H1 (cell line): Measurements from ENCODE around the gene BIN2. TPM values are rescaled to one million over a fixed set of nuclear protein-coding genes. Genes with fewer than 3 reads are reported as not detected.

ENCODE experiments used
- CTCF ChIA-PET: fragments of 300-600 bp; sonication (Branson Sonifier 250); formaldehyde crosslinking; loops from one replicate; lab custom pipeline; 2021; ENCODE audit not compliant: partially characterized antibody; lab: Charles Lee
- POLR2A ChIA-PET: fragments of 300-600 bp; sonication (Branson Sonifier 250); formaldehyde crosslinking; loops from one replicate; lab custom pipeline; 2021; ENCODE audit warnings: inconsistent platforms; ENCODE audit not compliant: partially characterized antibody; lab: Charles Lee
- DNase-seq, 2 experiments: peaks; one replicate each; pipeline versions ENCODE4 v3.0.0 to v3.0.0-alpha.2; 2010 to 2022; ENCODE audit warnings: low spot score in 2 of 2, low read depth in 1 of 2, mixed read lengths in 1 of 2
- FAIRE-seq: peaks from 2 replicates; lab custom pipeline; 2011; peaks lifted over from hg19 to GRCh38; lab: Jason Lieb, UNC
- H2AFZ ChIP-seq: 2 replicates; pipeline ENCODE4 v1.8.1; 2012; ENCODE audit warnings: low read length, inconsistent platforms
- H2AK5ac ChIP-seq: 2 replicates; pipeline ENCODE4 v1.6.1; 2013; ENCODE audit warnings: low read depth, low read length
- H2BK120ac ChIP-seq: replicated peaks from 2 replicates; pipeline ENCODE3; 2013; ENCODE audit warnings: low read depth, low read length, inconsistent platforms
- H2BK12ac ChIP-seq: 2 replicates; pipeline ENCODE4 v1.6.1; 2013; ENCODE audit warnings: low read depth, low read length
- H2BK15ac ChIP-seq: 2 replicates; pipeline ENCODE4 v1.6.1; 2013; ENCODE audit warnings: low read length
- H2BK20ac ChIP-seq: 2 replicates; pipeline ENCODE4 v1.6.1; 2013; ENCODE audit warnings: low read length
- H2BK5ac ChIP-seq: 2 replicates; pipeline ENCODE4 v1.6.1; 2013; ENCODE audit warnings: low read depth, low read length
- H3K14ac ChIP-seq: 2 replicates; pipeline ENCODE4 v1.6.1; 2013; ENCODE audit warnings: inconsistent platforms; ENCODE audit not compliant: insufficient read length
- H3K18ac ChIP-seq: 2 replicates; pipeline ENCODE4 v1.6.1; 2013; ENCODE audit warnings: low read length; ENCODE audit errors: extremely low read depth
- H3K23ac ChIP-seq: 2 replicates; pipeline ENCODE4 v1.6.1; 2013; ENCODE audit warnings: inconsistent platforms; ENCODE audit not compliant: insufficient read length
- H3K23me2 ChIP-seq: 2 replicates; pipeline ENCODE4 v1.6.1; 2013; ENCODE audit warnings: low read depth, low read length
- H3K27ac ChIP-seq: 2 replicates; pipeline ENCODE4 v1.6.1; 2011; ENCODE audit warnings: low read depth, low read length, inconsistent platforms
- H3K27me3 ChIP-seq, 4 experiments: replicated peaks in 1 of 4; 1 replicate in 1 of 4; 2 replicates in 3 of 4; pipeline versions ENCODE4 v1.6.1 to v1.8.1; 2011 to 2013; ENCODE audit warnings: low read length in 3 of 4, mild to moderate bottlenecking in 3 of 4, inconsistent platforms in 2 of 4, mixed read lengths in 2 of 4, moderate library complexity in 1 of 4; ENCODE audit not compliant: control insufficient read depth in 3 of 4, insufficient read depth in 3 of 4; ENCODE audit errors: extremely low read depth in 1 of 4
- H3K36me3 ChIP-seq, 4 experiments: 2 replicates each; pipeline versions ENCODE4 v1.6.1 to v1.8.1; 2011 to 2013; ENCODE audit warnings: mild to moderate bottlenecking in 4 of 4, low read length in 3 of 4, moderate library complexity in 2 of 4, control low read depth in 1 of 4, inconsistent platforms in 1 of 4; ENCODE audit not compliant: insufficient read depth in 4 of 4, control insufficient read depth in 2 of 4
- H3K4ac ChIP-seq: replicated peaks from 2 replicates; pipeline ENCODE3; 2013; ENCODE audit warnings: low read length, low read depth, mixed read lengths, inconsistent platforms; ENCODE audit not compliant: insufficient read length
- H3K4me1 ChIP-seq, 4 experiments: replicated peaks in 1 of 4; 1 replicate in 1 of 4; 2 replicates in 3 of 4; pipeline versions ENCODE4 v1.6.1 to v1.8.1; 2011 to 2013; ENCODE audit warnings: low read length in 3 of 4, inconsistent platforms in 2 of 4, mixed read lengths in 1 of 4; ENCODE audit not compliant: insufficient read depth in 4 of 4, control insufficient read depth in 3 of 4
- H3K4me2 ChIP-seq, 2 experiments: 2 replicates each; pipeline versions ENCODE4 v1.6.1 to v1.8.1; 2011 to 2013; ENCODE audit warnings: low read depth in 2 of 2, low read length in 2 of 2, control low read depth in 1 of 2, inconsistent platforms in 1 of 2, mild to moderate bottlenecking in 1 of 2; ENCODE audit not compliant: insufficient read depth in 1 of 2
- H3K4me3 ChIP-seq, 4 experiments: fragments of 200-600, 300-600 bp in 1 of 4; sonication (generic), shearing (Covaris generic), sonication (Bioruptor Twin) in 1 of 4; 2 replicates each; pipeline versions ENCODE4 v1.5.1 to v1.8.1; 2011 to 2016; ENCODE audit warnings: low read length in 4 of 4, low read depth in 3 of 4, control low read depth in 2 of 4, inconsistent platforms in 2 of 4, mild to moderate bottlenecking in 2 of 4, mixed read lengths in 1 of 4, moderate library complexity in 1 of 4; ENCODE audit not compliant: insufficient read depth in 2 of 4; ENCODE audit errors: extremely low read depth in 1 of 4
- H3K56ac ChIP-seq: replicated peaks from 2 replicates; pipeline ENCODE3; 2013; ENCODE audit warnings: low read depth, mild to moderate bottlenecking, mixed read lengths, low read length, inconsistent platforms; ENCODE audit not compliant: insufficient read length
- H3K79me1 ChIP-seq: 2 replicates; pipeline ENCODE4 v1.6.1; 2013; ENCODE audit warnings: low read depth, low read length, control low read depth
- H3K79me2 ChIP-seq, 2 experiments: 2 replicates each; pipeline versions ENCODE4 v1.6.1 to v1.8.1; 2012 to 2013; ENCODE audit warnings: low read length in 2 of 2, mild to moderate bottlenecking in 2 of 2, inconsistent platforms in 1 of 2; ENCODE audit not compliant: insufficient read depth in 2 of 2, control insufficient read depth in 1 of 2
- H3K9ac ChIP-seq, 4 experiments: replicated peaks in 1 of 4; 1 replicate in 1 of 4; 2 replicates in 3 of 4; pipeline versions ENCODE4 v1.6.1 to v1.8.1; 2011 to 2013; ENCODE audit warnings: low read depth in 3 of 4, low read length in 3 of 4, control low read depth in 2 of 4, mild to moderate bottlenecking in 2 of 4, moderate library complexity in 2 of 4, inconsistent platforms in 1 of 4; ENCODE audit errors: extremely low read depth in 1 of 4
- H3K9me3 ChIP-seq, 2 experiments: 2 replicates each; pipeline versions ENCODE4 v1.6.1 to v1.8.1; 2012 to 2013; ENCODE audit warnings: mild to moderate bottlenecking in 2 of 2, moderate library complexity in 2 of 2, control low read depth in 1 of 2, inconsistent platforms in 1 of 2, low read depth in 1 of 2, low read length in 1 of 2, mixed read lengths in 1 of 2; ENCODE audit not compliant: insufficient read depth in 2 of 2
- H4K20me1 ChIP-seq, 2 experiments: replicated peaks in 1 of 2; 2 replicates each; pipeline versions ENCODE3 to v1.8.1; 2011 to 2013; ENCODE audit warnings: inconsistent platforms in 2 of 2, low read length in 2 of 2, mild to moderate bottlenecking in 1 of 2; ENCODE audit not compliant: insufficient read depth in 2 of 2, control insufficient read depth in 1 of 2
- H4K5ac ChIP-seq: 2 replicates; pipeline ENCODE4 v1.6.1; 2013; ENCODE audit warnings: low read length, low read depth, mixed read lengths, inconsistent platforms; ENCODE audit not compliant: insufficient read length
- H4K8ac ChIP-seq: 2 replicates; pipeline ENCODE4 v1.8.0; 2013; ENCODE audit warnings: mild to moderate bottlenecking, moderate library complexity, low read length, inconsistent platforms; ENCODE audit not compliant: insufficient read depth; ENCODE audit errors: extremely low read depth
- H4K91ac ChIP-seq: replicated peaks from 2 replicates; pipeline ENCODE3; 2013; ENCODE audit warnings: low read length, mixed read lengths, inconsistent platforms; ENCODE audit not compliant: insufficient read length
- BCL11A ChIP-seq, 2 experiments: IDR thresholded peaks; one replicate each; pipeline ENCODE4 v1.6.1; 2011; ENCODE audit warnings: low read depth in 2 of 2, low read length in 2 of 2, mild to moderate bottlenecking in 2 of 2
- BRCA1 ChIP-seq: IDR thresholded peaks from 2 replicates; pipeline ENCODE4 v1.6.1; 2012; ENCODE audit warnings: low read depth, low read length, improper control_type of control experiment
- GABPA ChIP-seq: IDR thresholded peaks from 2 replicates; pipeline ENCODE4 v1.6.1; 2011; ENCODE audit warnings: mild to moderate bottlenecking, low read length, moderate library complexity, borderline replicate concordance; ENCODE audit not compliant: insufficient read depth
- KDM1A ChIP-seq: fragments of 200-600, 300-600 bp; sonication (generic); IDR thresholded peaks from 2 replicates; pipeline ENCODE4 v1.7.1; 2016; ENCODE audit warnings: mild to moderate bottlenecking, low read length, borderline replicate concordance
- KDM4A ChIP-seq: IDR thresholded peaks from one replicate; pipeline ENCODE4 v1.7.1; 2012; ENCODE audit warnings: low read depth, mild to moderate bottlenecking, moderate library complexity, low read length, inconsistent platforms; ENCODE audit not compliant: severe bottlenecking
- POLR2A ChIP-seq, 2 experiments: IDR thresholded peaks; 1 replicate in 1 of 2; 2 replicates in 1 of 2; pipeline ENCODE4 v1.6.1; 2011; ENCODE audit warnings: low read depth in 2 of 2, low read length in 2 of 2, mild to moderate bottlenecking in 2 of 2; ENCODE audit errors: control extremely low read depth in 1 of 2
- RBBP5 ChIP-seq: IDR thresholded peaks from 2 replicates; pipeline ENCODE4 v1.7.1; 2012; ENCODE audit warnings: low read depth, mild to moderate bottlenecking, inconsistent platforms, low read length, moderate library complexity, borderline replicate concordance
- ZNF274 ChIP-seq: IDR thresholded peaks from 2 replicates; pipeline ENCODE4 v1.7.0; 2012; ENCODE audit warnings: low read length, borderline replicate concordance; ENCODE audit errors: extremely low read depth
- WGBS, 2 experiments: shearing (Covaris generic) in 1 of 2; methylation state at CpG; one replicate each; pipeline versions ENCODE4 v1.1.6 to v1.1.7; 2013 to 2015; ENCODE audit warnings: low lambda C conversion rate in 2 of 2, mixed read lengths in 2 of 2, inconsistent platforms in 1 of 2, low coverage in 1 of 2, missing lambda C conversion rate in 1 of 2; ENCODE audit not compliant: insufficient replicate concordance in 2 of 2, insufficient coverage in 1 of 2, insufficient read length in 1 of 2; ENCODE audit errors: extremely low coverage in 1 of 2, missing lambda C conversion rate in 1 of 2; 5-methylcytosine and 5-hydroxymethylcytosine counted together
- polyA plus RNA-seq, 7 experiments: library from polyadenylated mRNA; depleted of rRNA in 3 of 7; stranded (reverse) in 5 of 7; unstranded in 2 of 7; fragments of >200 nt in 5 of 7; fragments of 200-250 nt in 2 of 7; gene quantifications; 1 replicate in 5 of 7; 2 replicates in 1 of 7; 4 replicates in 1 of 7; pipeline versions ENCODE4 v1.2.1 to v1.2.3, GENCODE V29; 2011 to 2013; ENCODE audit warnings: missing spikeins in 2 of 7, mixed read lengths in 2 of 7
- total RNA-seq: library from RNA; stranded (reverse); fragmentation: NEBNext Ultra II Directional; extraction: Animal tissue kit (Norgen Biotek cat#: 25700); gene quantifications from 2 replicates; pipeline ENCODE4 v1.2.1, GENCODE V29; 2021

BIN2 gene
- total and polyA plus RNA-seq, 2 of the 8 experiments (the other 6 are each of a cell fraction or from before 2014, with no cell fraction given) = not detected

DNA sequence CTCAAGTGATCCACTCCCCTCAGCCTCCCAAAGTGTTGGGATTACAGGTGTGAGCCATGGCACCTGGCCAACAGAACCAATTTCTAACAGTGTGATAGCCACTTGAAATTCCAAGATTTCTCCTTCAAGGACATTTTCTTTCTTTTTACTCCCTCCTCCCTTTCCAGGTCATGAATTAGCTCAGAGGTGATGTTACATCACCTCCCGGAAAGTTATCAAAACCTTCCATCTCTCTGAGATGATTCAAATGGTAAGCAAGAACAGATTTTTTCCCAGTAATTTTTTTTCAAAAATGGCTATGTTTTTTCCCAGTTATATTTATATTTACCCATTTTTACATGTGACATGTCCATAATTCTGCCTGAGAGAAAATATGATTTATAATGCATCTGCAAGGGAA is 38.1 kb downstream of the BIN2 start:
- Histone ChIP-seq H2BK15ac (no peak overlapping the region), H3K9me3 (no peaks in the 10 kb centered on the region), H3K79me1 (no peaks in the 10 kb centered on the region), H2BK120ac (no peak overlapping the region), H3K56ac (no peak overlapping the region), H3K27me3 (no peaks in the 10 kb centered on the region), H3K4me3 (no peak overlapping the region), H4K20me1 (no peaks in the 10 kb centered on the region), H2AK5ac (no peak overlapping the region), H3K9ac (no peak overlapping the region), H3K79me2 (no peaks in the 10 kb centered on the region), H4K5ac (no peak overlapping the region), H2AFZ (no peak overlapping the region), H2BK12ac (no peak overlapping the region), H4K8ac (no peak overlapping the region), H3K4me1 (no peaks in the 10 kb centered on the region), H3K27ac (no peak overlapping the region), H3K4me2 (no peak overlapping the region), H2BK5ac (no peak overlapping the region), H3K23ac (no peak overlapping the region), H3K14ac (no peak overlapping the region), H3K18ac (no peak overlapping the region), H3K4ac (no peak overlapping the region), H3K23me2 (no peaks in the 10 kb centered on the region), H2BK20ac (no peak overlapping the region), H3K36me3 (no peaks in the 10 kb centered on the region), H4K91ac (no peak overlapping the region)
- ChIA-PET POLR2A (interaction anchor here (1.2 kb wide), 1 partner anchor 35 kb away, joined by 3 read pairs; no protein-coding TSS in a partner anchor), CTCF (interaction anchor here (0.7 to 1.7 kb wide), 3 partner anchors 9 to 68 kb away, joined by 3 to 10 read pairs (median 3); no protein-coding TSS in a partner anchor)
- DNase-seq (no peak), FAIRE-seq (no peak)
- TF ChIP-seq GABPA (no peak), BCL11A (IDR thresholded peaks at IDR 0.05; ENCODE audit: low read depth in 2 of 2, low read length in 2 of 2) (no peak), ZNF274 (no peak), BRCA1 (no peak), KDM4A (no peak), RBBP5 (no peak), POLR2A (IDR thresholded peaks at IDR 0.05; ENCODE audit: control extremely low read depth in 1 of 2, low read depth in 2 of 2, low read length in 2 of 2) (no peak), KDM1A (no peak)
- WGBS, 2 experiments = 100% methylated on average over 1 of the region's 1 CpG; no CpG with 5 or more reads in 1 of the 2 experiments
